Tibial nerve (tissue), 4 donors: ENCODE data around the gene MLLT1. TPM values are rescaled to one million over a fixed set of nuclear protein-coding genes. Genes with fewer than 3 reads are reported as not detected.
A peak's percentile ranks its signal among the peaks of the same experiment; 100 is the strongest.

Experiments used
- DNase-seq, 2 donors: peaks; one replicate each; pipeline ENCODE4 v3.0.0-alpha.2; 2019; ENCODE audit warnings: low spot score in 2 of 2
- H3K27ac ChIP-seq, 4 donors: fragments of 200-600 bp; sonication (generic) in 3 of 4; one replicate each; pipeline ENCODE4 v1.5.1; 2017 to 2019; ENCODE audit warnings: mild to moderate bottlenecking in 1 of 4
- H3K27me3 ChIP-seq, 2 donors: fragments of 200-600 bp; sonication (generic) in 1 of 2; one replicate each; pipeline versions ENCODE4 v1.5.1 to v1.6.0; 2017 to 2019
- H3K36me3 ChIP-seq, 3 donors: fragments of 200-600 bp; sonication (generic); one replicate each; pipeline ENCODE4 v1.5.1; 2018 to 2019
- H3K4me1 ChIP-seq, 4 donors: fragments of 200-600 bp; sonication (generic) in 3 of 4; one replicate each; pipeline ENCODE4 v1.5.1; 2017 to 2019
- H3K4me3 ChIP-seq, 4 donors: fragments of 200-600 bp; sonication (generic) in 3 of 4; one replicate each; pipeline ENCODE4 v1.5.1; 2017 to 2019; ENCODE audit warnings: mild to moderate bottlenecking in 1 of 4, moderate library complexity in 1 of 4
- H3K9me3 ChIP-seq, 4 donors: fragments of 200-600 bp; sonication (generic) in 3 of 4; one replicate each; pipeline ENCODE4 v1.5.1; 2017 to 2019
- EP300 ChIP-seq, 2 donors: sonication (generic); formaldehyde crosslinking; IDR thresholded peaks; one replicate each; pipeline ENCODE4 v1.6.1; 2017; ENCODE audit warnings: antibody characterized with exemption in 2 of 2, mild to moderate bottlenecking in 1 of 2
- POLR2A ChIP-seq, 2 donors: fragments of 450-650 bp; IDR thresholded peaks; one replicate each; pipeline ENCODE4 v1.6.1; 2017; ENCODE audit warnings: antibody characterized with exemption in 2 of 2, mild to moderate bottlenecking in 2 of 2, moderate library complexity in 2 of 2
- WGBS, 2 donors: methylation state at CpG; one replicate each; pipeline ENCODE4 v1.1.5; 2018; 5-methylcytosine and 5-hydroxymethylcytosine counted together
- total RNA-seq, 4 donors: library from RNA; depleted of rRNA; stranded (reverse); fragments of >200 nt; gene quantifications; one replicate each; pipeline ENCODE4 v1.1.0, GENCODE V29; 2016
- TF ChIP-seq, protein P1 (sequence below), 5 experiments: fragments of 200-600 bp in 3 of 5; fragments of 450-650 bp in 2 of 5; sonication (generic) in 3 of 5; IDR thresholded peaks; one replicate each; pipeline ENCODE4 v1.5.1; 2016 to 2019; ENCODE audit warnings: antibody characterized with exemption in 5 of 5, mild to moderate bottlenecking in 3 of 5, moderate library complexity in 2 of 5

Gene MLLT1
- total RNA-seq, 4 donors from 2014 or later: 15.1 to 42.0 (median 19.9) TPM

DNA sequence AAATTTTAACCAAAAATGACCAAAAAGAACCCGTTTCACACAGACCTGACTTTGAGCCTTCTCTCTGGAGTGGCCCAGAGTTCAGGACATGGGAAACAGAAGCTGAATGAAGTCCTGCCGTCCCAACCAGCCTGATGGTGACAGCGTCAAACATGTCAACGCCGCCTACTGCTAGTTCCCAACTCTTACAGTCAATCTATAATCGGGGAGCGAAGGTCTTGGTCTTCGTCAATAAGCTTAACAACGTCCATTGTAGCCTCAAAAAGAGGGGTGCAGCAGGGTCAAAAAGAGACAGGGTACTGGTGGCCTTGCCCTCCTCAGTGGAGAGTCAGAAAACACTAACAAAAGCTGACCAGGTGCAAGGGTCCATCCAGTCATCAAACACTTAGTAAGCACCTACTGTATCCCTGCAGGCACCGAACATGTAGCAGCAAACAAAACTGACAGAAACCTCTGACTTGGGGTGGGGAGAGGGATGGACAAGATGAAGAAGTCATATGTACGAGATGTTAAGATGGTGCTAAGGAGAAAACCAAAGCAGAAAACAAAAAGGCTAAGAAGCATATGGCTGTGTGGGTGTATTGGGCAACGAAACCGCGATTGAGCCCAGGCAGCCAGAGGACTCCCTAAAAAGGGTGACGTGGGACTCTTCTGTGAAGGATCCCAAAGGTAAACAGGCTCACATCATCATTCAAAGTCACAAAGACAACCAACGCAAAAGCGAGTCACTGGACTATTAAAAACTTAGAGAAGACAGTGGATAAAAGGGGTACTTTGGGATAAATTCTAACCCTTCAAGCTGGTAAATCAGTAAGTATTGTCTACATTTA is 12.0 kb downstream of the MLLT1 start:
- TF ChIP-seq, protein P1, sequence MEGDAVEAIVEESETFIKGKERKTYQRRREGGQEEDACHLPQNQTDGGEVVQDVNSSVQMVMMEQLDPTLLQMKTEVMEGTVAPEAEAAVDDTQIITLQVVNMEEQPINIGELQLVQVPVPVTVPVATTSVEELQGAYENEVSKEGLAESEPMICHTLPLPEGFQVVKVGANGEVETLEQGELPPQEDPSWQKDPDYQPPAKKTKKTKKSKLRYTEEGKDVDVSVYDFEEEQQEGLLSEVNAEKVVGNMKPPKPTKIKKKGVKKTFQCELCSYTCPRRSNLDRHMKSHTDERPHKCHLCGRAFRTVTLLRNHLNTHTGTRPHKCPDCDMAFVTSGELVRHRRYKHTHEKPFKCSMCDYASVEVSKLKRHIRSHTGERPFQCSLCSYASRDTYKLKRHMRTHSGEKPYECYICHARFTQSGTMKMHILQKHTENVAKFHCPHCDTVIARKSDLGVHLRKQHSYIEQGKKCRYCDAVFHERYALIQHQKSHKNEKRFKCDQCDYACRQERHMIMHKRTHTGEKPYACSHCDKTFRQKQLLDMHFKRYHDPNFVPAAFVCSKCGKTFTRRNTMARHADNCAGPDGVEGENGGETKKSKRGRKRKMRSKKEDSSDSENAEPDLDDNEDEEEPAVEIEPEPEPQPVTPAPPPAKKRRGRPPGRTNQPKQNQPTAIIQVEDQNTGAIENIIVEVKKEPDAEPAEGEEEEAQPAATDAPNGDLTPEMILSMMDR (IDR thresholded peaks at IDR 0.05): no peak
- TF ChIP-seq POLR2A (IDR thresholded peaks at IDR 0.05) (no peak), EP300 (IDR thresholded peaks at IDR 0.05) (no peak)
- Histone ChIP-seq H3K9me3 (no peaks in the 10 kb centered on the region), H3K4me1 (peaks cover 0 to 87% (median 32%) of the 10 kb centered on the region in 4 donors), H3K27ac (peak overlapping the region in 2 of 4 donors; percentile 46 to 50), H3K27me3 (no peaks in the 10 kb centered on the region), H3K4me3 (no peak overlapping the region), H3K36me3 (peaks cover 0 to 48% (median 0%) of the 10 kb centered on the region in 3 donors)
- DNase-seq: no peak
- 69 to 71% methylated on average over 17 of the region's 17 CpGs for WGBS, 2 donors

DNA sequence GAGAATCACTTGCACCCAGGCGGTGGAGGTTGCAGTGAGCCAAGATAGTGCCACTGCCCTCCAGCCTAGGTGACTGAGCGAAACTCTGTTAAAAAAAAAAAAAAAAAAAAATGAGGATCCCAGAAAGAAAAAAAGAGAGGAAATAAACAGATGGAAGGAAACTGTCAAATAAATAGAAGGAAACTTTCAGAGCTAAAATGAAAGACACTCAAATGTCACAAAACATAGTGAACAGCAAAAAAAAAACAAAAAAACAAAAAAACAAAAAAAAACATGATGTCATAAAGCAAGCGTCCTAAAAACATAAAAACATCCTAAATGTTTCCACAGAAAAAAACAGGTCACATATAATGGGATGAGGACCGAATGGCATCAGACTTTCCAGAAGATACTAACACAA is 15.0 kb downstream of the MLLT1 start:
- no peaks in the 10 kb centered on the region for H3K27me3 ChIP-seq
- no peaks in the 10 kb centered on the region for H3K9me3 ChIP-seq
- H3K4me3 ChIP-seq: no peak overlapping the region
- peak overlapping the region in 2 of 4 donors; percentile 23 to 49 for H3K27ac ChIP-seq
- 73 to 77% methylated on average over 4 of the region's 4 CpGs for WGBS, 2 donors
- no peak for DNase-seq
- TF ChIP-seq POLR2A (IDR thresholded peaks at IDR 0.05) (no peak), EP300 (IDR thresholded peaks at IDR 0.05) (no peak)
- TF ChIP-seq, protein P1 (IDR thresholded peaks at IDR 0.05): no peak
- H3K36me3 ChIP-seq: peaks cover 0 to 67% (median 0%) of the 10 kb centered on the region in 3 donors
- H3K4me1 ChIP-seq: peaks cover 0 to 85% (median 15%) of the 10 kb centered on the region in 4 donors

DNA sequence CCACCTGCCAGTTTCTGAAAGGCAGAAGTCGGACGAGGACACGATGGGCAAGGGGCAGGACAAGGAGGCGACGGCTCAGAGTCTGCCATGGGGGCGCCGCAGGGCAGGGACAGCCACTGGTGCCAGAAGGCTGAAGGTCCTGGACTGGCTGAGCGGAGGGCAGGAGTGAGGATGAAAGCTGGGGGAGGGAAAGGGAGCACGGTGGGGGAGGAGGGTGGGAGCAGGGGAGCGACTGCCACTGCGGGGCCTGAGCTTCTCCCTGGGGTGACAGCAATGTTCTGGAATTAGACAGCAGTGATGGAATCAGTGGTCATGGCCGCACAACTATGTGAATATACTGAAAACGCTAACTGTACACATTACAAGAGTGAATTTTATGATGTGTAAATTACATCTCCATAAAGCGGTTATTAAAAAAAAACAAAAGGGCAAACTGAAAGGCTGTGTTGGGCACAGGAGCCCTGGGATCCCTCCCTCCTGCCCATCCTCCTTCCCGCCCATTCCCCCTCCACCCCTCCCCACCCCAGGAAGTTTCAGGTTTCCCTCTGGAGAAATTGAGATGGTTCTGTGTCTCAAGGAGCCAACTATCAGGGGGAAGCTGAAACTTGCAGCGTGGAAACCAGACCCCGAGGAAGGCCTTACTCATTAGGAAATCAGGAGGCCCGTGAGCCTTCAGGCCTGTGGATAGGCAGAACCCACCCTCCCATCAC is 15.9 kb downstream of the MLLT1 start:
- Histone ChIP-seq H3K9me3 (no peaks in the 10 kb centered on the region), H3K4me1 (peaks cover 0 to 85% (median 22%) of the 10 kb centered on the region in 4 donors), H3K27ac (peak overlapping the region in 3 of 4 donors; percentile 23 to 49 (median 27)), H3K27me3 (no peaks in the 10 kb centered on the region), H3K36me3 (peaks cover 0 to 57% (median 0%) of the 10 kb centered on the region in 3 donors), H3K4me3 (no peak overlapping the region)
- TF ChIP-seq, protein P1 (IDR thresholded peaks at IDR 0.05): no peak
- TF ChIP-seq POLR2A (IDR thresholded peaks at IDR 0.05): no peak
- TF ChIP-seq EP300 (IDR thresholded peaks at IDR 0.05): no peak
- 39 to 48% methylated on average over 18 of the region's 18 CpGs for WGBS, 2 donors
- DNase-seq: no peak

DNA sequence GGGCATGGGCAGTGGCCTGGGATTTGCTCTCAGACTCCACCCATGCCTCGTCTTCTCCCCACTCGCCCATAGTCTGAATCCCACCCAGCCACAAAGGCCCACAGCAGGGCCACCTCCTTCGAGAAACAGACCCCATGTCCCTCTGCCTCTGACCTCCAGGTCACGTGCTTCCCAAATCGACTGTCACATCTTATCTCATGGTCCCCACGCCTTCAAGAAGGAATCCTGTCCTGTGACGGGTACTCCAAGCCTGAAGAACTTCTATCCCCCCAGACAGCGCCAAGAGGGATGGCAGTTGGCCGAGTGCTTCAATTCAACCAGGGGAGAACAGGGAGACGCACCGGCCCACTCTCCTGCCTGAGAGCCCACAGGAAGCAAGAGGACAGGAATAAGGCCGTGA is 16.5 kb downstream of the MLLT1 start:
- Histone ChIP-seq H3K36me3 (peaks cover 0 to 52% (median 0%) of the 10 kb centered on the region in 3 donors), H3K9me3 (no peaks in the 10 kb centered on the region), H3K27me3 (no peaks in the 10 kb centered on the region), H3K4me1 (peaks cover 0 to 87% (median 25%) of the 10 kb centered on the region in 4 donors), H3K27ac (peak overlapping the region in 3 of 4 donors; percentile 23 to 49 (median 27)), H3K4me3 (no peak overlapping the region)
- 69 to 73% methylated on average over 10 to 11 of the region's 12 CpGs for WGBS, 2 donors
- TF ChIP-seq EP300 (IDR thresholded peaks at IDR 0.05): no peak
- TF ChIP-seq POLR2A (IDR thresholded peaks at IDR 0.05): no peak
- TF ChIP-seq, protein P1 (IDR thresholded peaks at IDR 0.05): no peak
- DNase-seq: no peak
